Breast epithelium (tissue), 3 donors: ENCODE measurements around the gene SETD2.

Experiments used
- CTCF ChIP-seq, 3 donors: fragments of 450-650 bp; IDR thresholded peaks; one replicate each; pipeline ENCODE4 v1.5.1; 2016 to 2017; ENCODE audit warnings: antibody characterized with exemption in 3 of 3, mild to moderate bottlenecking in 3 of 3, moderate library complexity in 3 of 3
- POLR2A ChIP-seq: fragments of 450-650 bp; IDR thresholded peaks from one replicate; pipeline ENCODE4 v1.6.1; 2016; ENCODE audit warnings: antibody characterized with exemption, mild to moderate bottlenecking, moderate library complexity
- POLR2AphosphoS5 ChIP-seq, 3 donors: sonication (generic); formaldehyde crosslinking; IDR thresholded peaks; one replicate each; pipeline ENCODE4 v1.6.1; 2017; ENCODE audit warnings: antibody characterized with exemption in 3 of 3

GRCh38 chr3:46996689-46997452 lies 167.0 kb downstream of the SETD2 start:
- TF ChIP-seq CTCF (IDR thresholded peaks at IDR 0.05) (no peak), POLR2A (no peak), POLR2AphosphoS5 (IDR thresholded peaks at IDR 0.05) (no peak)
